ENCODE data around the gene FLII.
"Not testable (repeated sequence)": the region's sequence is repeated elsewhere in the genome, so short reads cannot be mapped to it uniquely, and the experiment has no call there.

Gene FLII

GRCh38 chr17:18258356-18259038 lies at the start of gene FLII:
Gene FLII, minus strand, starts transcription at chr17:18258738. Its CDS starts 48 bp downstream, at chr17:18258690.
- peak; percentile 47 for DNase-seq (ENCODE audit: low read depth)

GRCh38 chr17:18303206-18303605 lies 44.7 kb upstream of the FLII start:
- not testable (repeated sequence) for DNase-seq (ENCODE audit: low read depth)

GRCh38 chr17:18300725-18301480 lies 42.4 kb upstream of the FLII start:
- DNase-seq (ENCODE audit: low read depth) = no peak

GRCh38 chr17:18298061-18298460 lies 39.5 kb upstream of the FLII start:
- not testable (repeated sequence) for DNase-seq (ENCODE audit: low read depth)

- DNase-seq (ENCODE audit: low read depth) = no peak
Observed at GRCh38 chr17:18291718-18292540, 33.4 kb upstream of the FLII start.

GRCh38 chr17:18285296-18285695 lies 26.8 kb upstream of the FLII start:
- DNase-seq (ENCODE audit: low read depth) = no peak

- DNase-seq (ENCODE audit: low read depth) = no peak
Observed at GRCh38 chr17:18281788-18282187, 23.2 kb upstream of the FLII start.

GRCh38 chr17:18280766-18281371 lies 22.3 kb upstream of the FLII start:
- no peak for DNase-seq (ENCODE audit: low read depth)

- no peak for DNase-seq (ENCODE audit: low read depth)
Observed at GRCh38 chr17:18280249-18280648, 21.7 kb upstream of the FLII start.

GRCh38 chr17:18278867-18279266 lies 20.3 kb upstream of the FLII start:
- no peak for DNase-seq (ENCODE audit: low read depth)

- no peak for DNase-seq (ENCODE audit: low read depth)
Observed at GRCh38 chr17:18277076-18277475, 18.5 kb upstream of the FLII start.

GRCh38 chr17:18270046-18270931 lies 11.8 kb upstream of the FLII start:
- DNase-seq (ENCODE audit: low read depth) = no peak

GRCh38 chr17:18267927-18268711 lies 9.6 kb upstream of the FLII start:
- no peak for DNase-seq (ENCODE audit: low read depth)

GRCh38 chr17:18267366-18267765 lies 8.8 kb upstream of the FLII start:
- DNase-seq (ENCODE audit: low read depth) = no peak

- no peak for DNase-seq (ENCODE audit: low read depth)
Observed at GRCh38 chr17:18263885-18264682, 5.5 kb upstream of the FLII start.

- DNase-seq (ENCODE audit: low read depth) = no peak
Observed at GRCh38 chr17:18262641-18263040, 4.1 kb upstream of the FLII start.

- DNase-seq (ENCODE audit: low read depth) = no peak
Observed at GRCh38 chr17:18262111-18262510, 3.6 kb upstream of the FLII start.

GRCh38 chr17:18261659-18262058 lies 3.1 kb upstream of the FLII start:
- no peak for DNase-seq (ENCODE audit: low read depth)

- DNase-seq (ENCODE audit: low read depth) = no peak
Observed at GRCh38 chr17:18261146-18261515, 2.6 kb upstream of the FLII start.

Measured in stimulated activated CD8-positive, alpha-beta memory T cell treated with anti-CD3 and anti-CD28 coated beads, Interleukin-15, amount 100 ng/mL, for 24 hours (primary cell).